Coronary artery (tissue), 2 donors: Measurements from ENCODE around the gene BRPF1.

Source experiments
- DNase-seq: peaks from one replicate; pipeline ENCODE4 v3.0.0-alpha.2; 2017; ENCODE audit warnings: low spot score
- H3K27ac ChIP-seq, 2 donors: fragments of 200-600 bp; sonication (generic); one replicate each; pipeline ENCODE4 v1.5.1; 2016 to 2019
- H3K4me3 ChIP-seq: fragments of 200-600 bp; sonication (generic); 2 replicates; pipeline ENCODE4 v1.5.1; 2016; ENCODE audit warnings: mild to moderate bottlenecking, moderate library complexity
- CTCF ChIP-seq: fragments of 200-600 bp; sonication (generic); IDR thresholded peaks from one replicate; pipeline ENCODE4 v1.5.1; 2019; ENCODE audit warnings: antibody characterized with exemption

BRPF1 gene

GRCh38 chr3:9695345-9695744 lies 36.2 kb upstream of the BRPF1 start:
- no peak for DNase-seq
- Histone ChIP-seq H3K4me3 (no peak overlapping the region), H3K27ac (no peak overlapping the region)
- TF ChIP-seq CTCF = no peak

- no peak for TF ChIP-seq CTCF
- no peak overlapping the region for H3K4me3 ChIP-seq
- no peak overlapping the region for H3K27ac ChIP-seq
- no peak for DNase-seq
Observed at GRCh38 chr3:9695746-9696145, 35.8 kb upstream of the BRPF1 start.

GRCh38 chr3:9696480-9697220 lies 34.9 kb upstream of the BRPF1 start:
- no peak for TF ChIP-seq CTCF
- H3K27ac ChIP-seq = no peak overlapping the region
- H3K4me3 ChIP-seq = no peak overlapping the region
- DNase-seq = no peak

GRCh38 chr3:9697892-9698291 lies 33.6 kb upstream of the BRPF1 start:
- no peak overlapping the region for H3K27ac ChIP-seq
- H3K4me3 ChIP-seq = no peak overlapping the region
- DNase-seq = no peak
- TF ChIP-seq CTCF = no peak

GRCh38 chr3:9698293-9698692 lies 33.2 kb upstream of the BRPF1 start:
- Histone ChIP-seq H3K4me3 (no peak overlapping the region), H3K27ac (no peak overlapping the region)
- no peak for TF ChIP-seq CTCF
- no peak for DNase-seq

GRCh38 chr3:9700536-9700935 lies 31.0 kb upstream of the BRPF1 start:
- H3K4me3 ChIP-seq = no peak overlapping the region
- TF ChIP-seq CTCF = no peak
- no peak for DNase-seq
- H3K27ac ChIP-seq = no peak overlapping the region

- TF ChIP-seq CTCF = no peak
- Histone ChIP-seq H3K27ac (no peak overlapping the region), H3K4me3 (no peak overlapping the region)
- no peak for DNase-seq
Observed at GRCh38 chr3:9701006-9701405, 30.5 kb upstream of the BRPF1 start.
